GM18870 (cell line): ENCODE data around the gene TSHZ1.
A peak's percentile ranks its signal among the peaks of the same experiment; 100 is the strongest.

Experiments used
- ATAC-seq: cut with Tn5 transposase; IDR thresholded peaks from one replicate; pipeline ENCODE4 v1.9.1; 2021; ENCODE audit warnings: moderate library complexity; ENCODE audit not compliant: unreplicated experiment

TSHZ1 gene

GRCh38 chr18:75210274-75211001, at the start of gene TSHZ1:
Gene TSHZ1 (plus strand): TSS chr18:75210797. CDS start chr18:75211877, 1,080 bp downstream.
- ATAC-seq = peak; percentile 65

- no peak for ATAC-seq
These were observed 49.2 kb upstream of the TSHZ1 start for GRCh38 chr18:75161256-75162028.

GRCh38 chr18:75162467-75162866, 48.1 kb upstream of the TSHZ1 start:
- ATAC-seq = no peak

GRCh38 chr18:75162978-75163377, 47.6 kb upstream of the TSHZ1 start:
- ATAC-seq = no peak

GRCh38 chr18:75163736-75164135, 46.9 kb upstream of the TSHZ1 start:
- ATAC-seq = no peak

GRCh38 chr18:75164479-75164878, 46.1 kb upstream of the TSHZ1 start:
- no peak for ATAC-seq

GRCh38 chr18:75165926-75166325, 44.7 kb upstream of the TSHZ1 start:
- no peak for ATAC-seq

GRCh38 chr18:75167137-75167536, 43.5 kb upstream of the TSHZ1 start:
- no peak for ATAC-seq

GRCh38 chr18:75167759-75168618, 42.6 kb upstream of the TSHZ1 start:
- ATAC-seq = no peak

- no peak for ATAC-seq
These were observed 42.0 kb upstream of the TSHZ1 start for GRCh38 chr18:75168619-75169018.

GRCh38 chr18:75169411-75169810, 41.2 kb upstream of the TSHZ1 start:
- no peak for ATAC-seq

- ATAC-seq = no peak
These were observed 40.4 kb upstream of the TSHZ1 start for GRCh38 chr18:75170022-75170789.

GRCh38 chr18:75170916-75171315, 39.7 kb upstream of the TSHZ1 start:
- ATAC-seq = no peak

- no peak for ATAC-seq
These were observed 38.1 kb upstream of the TSHZ1 start for GRCh38 chr18:75172299-75173124.

- peak; percentile 100 for ATAC-seq
These were observed 37.5 kb upstream of the TSHZ1 start for GRCh38 chr18:75173125-75173432.

- ATAC-seq = no peak
These were observed 36.9 kb upstream of the TSHZ1 start for GRCh38 chr18:75173738-75174137.

- ATAC-seq = no peak
These were observed 33.7 kb upstream of the TSHZ1 start for GRCh38 chr18:75176849-75177248.

- no peak for ATAC-seq
These were observed 32.2 kb upstream of the TSHZ1 start for GRCh38 chr18:75178376-75178775.

- no peak for ATAC-seq
These were observed 30.6 kb upstream of the TSHZ1 start for GRCh38 chr18:75179819-75180600.
